ENCODE data around the gene ITGA7. TPM values are rescaled to one million over a fixed set of nuclear protein-coding genes. Genes with fewer than 3 reads are reported as not detected.

The ITGA7 gene
- total and polyA plus RNA-seq, 2 experiments from 2014 or later: 2.0 to 7.2 TPM

GRCh38 chr12:55679691-55680090 lies 28.0 kb downstream of the ITGA7 start:
- DNase-seq: no peak
- Histone ChIP-seq H3K4me3 (no peak overlapping the region), H3K4me2 (ENCODE audit: unreplicated experiment) (no peak overlapping the region), H3K36me3 (ENCODE audit: low read depth) (no peaks in the 10 kb centered on the region), H3K9me2 (ENCODE audit: insufficient read depth) (no peaks in the 10 kb centered on the region), H3K4me1 (ENCODE audit: insufficient read depth) (peaks cover 8% of the 10 kb centered on the region; the same call in 1 of the 2 replicates), H4K20me1 (ENCODE audit: insufficient read depth) (no peaks in the 10 kb centered on the region), H3K27me3 (replicated peaks; ENCODE audit: insufficient read depth) (no peaks in the 10 kb centered on the region), H3K79me2 (ENCODE audit: insufficient read depth) (no peaks in the 10 kb centered on the region), H3K27ac (no peak overlapping the region), H3K9ac (no peak overlapping the region), H2AFZ (no peak overlapping the region), H3K9me3 (ENCODE audit: low read depth) (no peaks in the 10 kb centered on the region), H3F3A (ENCODE audit: insufficient read depth) (peaks cover 6% of the 10 kb centered on the region)
- in situ Hi-C loops (cut with MboI): no loop called here
- TF ChIP-seq EZH2 (IDR thresholded peaks at IDR 0.05; ENCODE audit: insufficient read depth, poor library complexity, severe bottlenecking): no peak
- TF ChIP-seq EZH2phosphoT487 (IDR thresholded peaks at IDR 0.05; ENCODE audit: insufficient read depth, low read depth): no peak
- WGBS, 2 experiments (ENCODE audit: low coverage in 1 of 2, low lambda C conversion rate in 2 of 2, missing lambda C conversion rate in 2 of 2): 89% methylated on average over 5 of the region's 5 CpGs

- 90 to 93% methylated on average over 6 of the region's 6 CpGs for WGBS, 2 experiments (ENCODE audit: low coverage in 1 of 2, low lambda C conversion rate in 2 of 2, missing lambda C conversion rate in 2 of 2)
- DNase-seq: no peak
Measured at GRCh38 chr12:55676707-55677106, 31.0 kb downstream of the ITGA7 start.

GRCh38 chr12:55675666-55676065 lies 32.0 kb downstream of the ITGA7 start:
- no peaks in the 10 kb centered on the region for H3K4me1 ChIP-seq (ENCODE audit: insufficient read depth)
- no peaks in the 10 kb centered on the region for H3K9me2 ChIP-seq (ENCODE audit: insufficient read depth)
- TF ChIP-seq EZH2 (IDR thresholded peaks at IDR 0.05; ENCODE audit: insufficient read depth, poor library complexity, severe bottlenecking) (no peak), EZH2phosphoT487 (IDR thresholded peaks at IDR 0.05; ENCODE audit: insufficient read depth, low read depth) (no peak)
- no peak overlapping the region for H3K4me3 ChIP-seq
- H3K36me3 ChIP-seq (ENCODE audit: low read depth): no peaks in the 10 kb centered on the region
- H3K4me2 ChIP-seq (ENCODE audit: unreplicated experiment): no peak overlapping the region
- no peaks in the 10 kb centered on the region for H3K27me3 ChIP-seq (replicated peaks; ENCODE audit: insufficient read depth)
- WGBS, 2 experiments (ENCODE audit: low coverage in 1 of 2, low lambda C conversion rate in 2 of 2, missing lambda C conversion rate in 2 of 2): 80 to 83% methylated on average over 8 of the region's 8 CpGs
- no peak overlapping the region for H3K9ac ChIP-seq
- no peak overlapping the region for H3K27ac ChIP-seq
- DNase-seq: no peak
- H3K79me2 ChIP-seq (ENCODE audit: insufficient read depth): no peaks in the 10 kb centered on the region
- peaks cover 4% of the 10 kb centered on the region for H3F3A ChIP-seq (ENCODE audit: insufficient read depth)
- no peaks in the 10 kb centered on the region for H3K9me3 ChIP-seq (ENCODE audit: low read depth)
- in situ Hi-C loops (cut with MboI): no loop called here
- H2AFZ ChIP-seq: no peak overlapping the region
- H4K20me1 ChIP-seq (ENCODE audit: insufficient read depth): no peaks in the 10 kb centered on the region

More at GRCh38 chr12:55676707-55677106, 31.0 kb downstream of the ITGA7 start:
- H3K27me3 ChIP-seq (replicated peaks; ENCODE audit: insufficient read depth): no peaks in the 10 kb centered on the region
- no peak overlapping the region for H3K27ac ChIP-seq
- no peak overlapping the region for H3K9ac ChIP-seq
- H3K79me2 ChIP-seq (ENCODE audit: insufficient read depth): no peaks in the 10 kb centered on the region
- TF ChIP-seq EZH2phosphoT487 (IDR thresholded peaks at IDR 0.05; ENCODE audit: insufficient read depth, low read depth): no peak
- TF ChIP-seq EZH2 (IDR thresholded peaks at IDR 0.05; ENCODE audit: insufficient read depth, poor library complexity, severe bottlenecking): no peak
- peaks cover 6% of the 10 kb centered on the region for H3F3A ChIP-seq (ENCODE audit: insufficient read depth)
- no peaks in the 10 kb centered on the region for H4K20me1 ChIP-seq (ENCODE audit: insufficient read depth)
- no peak overlapping the region for H3K4me2 ChIP-seq (ENCODE audit: unreplicated experiment)
- no peaks in the 10 kb centered on the region for H3K9me2 ChIP-seq (ENCODE audit: insufficient read depth)
- peaks cover 6% of the 10 kb centered on the region; the same call in 1 of the 2 replicates for H3K4me1 ChIP-seq (ENCODE audit: insufficient read depth)
- no peak overlapping the region for H3K4me3 ChIP-seq
- no peak overlapping the region for H2AFZ ChIP-seq
- in situ Hi-C loops (cut with MboI): no loop called here
- H3K36me3 ChIP-seq (ENCODE audit: low read depth): no peaks in the 10 kb centered on the region
- no peaks in the 10 kb centered on the region for H3K9me3 ChIP-seq (ENCODE audit: low read depth)

GRCh38 chr12:55673638-55674037 lies 34.1 kb downstream of the ITGA7 start:
- Histone ChIP-seq H2AFZ (no peak overlapping the region), H3K9me3 (ENCODE audit: low read depth) (no peaks in the 10 kb centered on the region), H3K4me3 (no peak overlapping the region), H3K9me2 (ENCODE audit: insufficient read depth) (no peaks in the 10 kb centered on the region), H3K27me3 (replicated peaks; ENCODE audit: insufficient read depth) (no peaks in the 10 kb centered on the region), H3F3A (ENCODE audit: insufficient read depth) (no peaks in the 10 kb centered on the region), H3K36me3 (ENCODE audit: low read depth) (no peaks in the 10 kb centered on the region), H4K20me1 (ENCODE audit: insufficient read depth) (no peaks in the 10 kb centered on the region), H3K9ac (no peak overlapping the region), H3K4me1 (ENCODE audit: insufficient read depth) (no peaks in the 10 kb centered on the region), H3K79me2 (ENCODE audit: insufficient read depth) (no peaks in the 10 kb centered on the region), H3K27ac (no peak overlapping the region), H3K4me2 (ENCODE audit: unreplicated experiment) (no peak overlapping the region)
- DNase-seq: no peak
- TF ChIP-seq EZH2 (IDR thresholded peaks at IDR 0.05; ENCODE audit: insufficient read depth, poor library complexity, severe bottlenecking): no peak
- no peak for TF ChIP-seq EZH2phosphoT487 (IDR thresholded peaks at IDR 0.05; ENCODE audit: insufficient read depth, low read depth)
- in situ Hi-C loops (cut with MboI): no loop called here

- no peaks in the 10 kb centered on the region for H3K27me3 ChIP-seq (replicated peaks; ENCODE audit: insufficient read depth)
- H3F3A ChIP-seq (ENCODE audit: insufficient read depth): no peaks in the 10 kb centered on the region
- WGBS, 2 experiments (ENCODE audit: low coverage in 1 of 2, low lambda C conversion rate in 2 of 2, missing lambda C conversion rate in 2 of 2): 16 to 24% methylated on average over 4 of the region's 4 CpGs
- no peaks in the 10 kb centered on the region for H3K79me2 ChIP-seq (ENCODE audit: insufficient read depth)
- H4K20me1 ChIP-seq (ENCODE audit: insufficient read depth): no peaks in the 10 kb centered on the region
- H3K27ac ChIP-seq: no peak overlapping the region
- no peak overlapping the region for H3K4me3 ChIP-seq
- DNase-seq: no peak
- in situ Hi-C loops (cut with MboI): no loop called here
- TF ChIP-seq EZH2 (IDR thresholded peaks at IDR 0.05; ENCODE audit: insufficient read depth, poor library complexity, severe bottlenecking): no peak
- no peak for TF ChIP-seq EZH2phosphoT487 (IDR thresholded peaks at IDR 0.05; ENCODE audit: insufficient read depth, low read depth)
- no peaks in the 10 kb centered on the region for H3K36me3 ChIP-seq (ENCODE audit: low read depth)
- no peak overlapping the region for H3K4me2 ChIP-seq (ENCODE audit: unreplicated experiment)
- H3K4me1 ChIP-seq (ENCODE audit: insufficient read depth): no peaks in the 10 kb centered on the region
- no peak overlapping the region for H2AFZ ChIP-seq
- H3K9me3 ChIP-seq (ENCODE audit: low read depth): no peaks in the 10 kb centered on the region
- H3K9ac ChIP-seq: no peak overlapping the region
- H3K9me2 ChIP-seq (ENCODE audit: insufficient read depth): no peaks in the 10 kb centered on the region
Measured at GRCh38 chr12:55671746-55672145, 36.0 kb downstream of the ITGA7 start.

All from GM23248 (cell line).